Astrocyte (in vitro differentiated cells and primary cell): ENCODE results near the gene GLCCI1. TPM values are rescaled to one million over a fixed set of nuclear protein-coding genes. Genes with fewer than 3 reads are reported as not detected.

Source experiments
- DNase-seq: peaks from one replicate; pipeline ENCODE4 v3.0.0-alpha.2; 2010; ENCODE audit warnings: low read depth
- FAIRE-seq: peaks from 2 replicates; lab custom pipeline; 2011; peaks lifted over from hg19 to GRCh38; lab: Jason Lieb, UNC
- H2AFZ ChIP-seq: 2 replicates; pipeline ENCODE4 v1.6.0; 2012; ENCODE audit warnings: low read depth, low read length, inconsistent platforms
- H3K27ac ChIP-seq: 2 replicates; pipeline ENCODE4 v1.5.1; 2011; ENCODE audit warnings: low read depth, low read length, inconsistent platforms
- H3K27me3 ChIP-seq: 2 replicates; pipeline ENCODE4 v1.6.0; 2011; ENCODE audit warnings: low read length, inconsistent platforms; ENCODE audit not compliant: insufficient read depth
- H3K36me3 ChIP-seq: 2 replicates; pipeline ENCODE4 v1.5.1; 2011; ENCODE audit warnings: low read length, inconsistent platforms; ENCODE audit not compliant: insufficient read depth
- H3K4me1 ChIP-seq: 2 replicates; pipeline ENCODE4 v1.5.1; 2011; ENCODE audit warnings: low read length, inconsistent platforms; ENCODE audit not compliant: insufficient read depth
- H3K4me2 ChIP-seq: 2 replicates; pipeline ENCODE4 v1.6.0; 2012; ENCODE audit warnings: low read length, inconsistent platforms
- H3K4me3 ChIP-seq: 2 replicates; pipeline ENCODE4 v1.5.1; 2011; ENCODE audit warnings: low read depth, mild to moderate bottlenecking, low read length, inconsistent platforms; ENCODE audit not compliant: insufficient read depth
- H3K79me2 ChIP-seq: 2 replicates; pipeline ENCODE4 v1.6.0; 2012; ENCODE audit warnings: mild to moderate bottlenecking, low read length, inconsistent platforms; ENCODE audit not compliant: insufficient read depth
- H3K9ac ChIP-seq: 2 replicates; pipeline ENCODE4 v1.6.0; 2012; ENCODE audit warnings: mild to moderate bottlenecking, low read length, inconsistent platforms
- H3K9me3 ChIP-seq: 2 replicates; pipeline ENCODE4 v1.5.1; 2012; ENCODE audit warnings: low read depth, mild to moderate bottlenecking, low read length, inconsistent platforms; ENCODE audit not compliant: insufficient read depth
- H4K20me1 ChIP-seq: 2 replicates; pipeline ENCODE4 v1.6.0; 2012; ENCODE audit warnings: low read length, inconsistent platforms; ENCODE audit not compliant: insufficient read depth
- H3K27ac Mint-ChIP-seq: one replicate; pipeline ENCODE4 v1.8.0; 2021; ENCODE audit warnings: mild to moderate bottlenecking, mixed read lengths; ENCODE audit not compliant: unreplicated experiment
- H3K27me3 Mint-ChIP-seq: one replicate; pipeline ENCODE4 v1.8.0; 2021; ENCODE audit warnings: low read depth, mixed read lengths; ENCODE audit not compliant: unreplicated experiment
- H3K36me3 Mint-ChIP-seq: one replicate; pipeline ENCODE4 v1.8.0; 2021; ENCODE audit warnings: low read depth, mixed read lengths; ENCODE audit not compliant: unreplicated experiment
- H3K4me1 Mint-ChIP-seq: one replicate; pipeline ENCODE4 v1.8.0; 2021; ENCODE audit warnings: low read depth, mixed read lengths; ENCODE audit not compliant: unreplicated experiment
- H3K4me3 Mint-ChIP-seq: one replicate; pipeline ENCODE4 v1.8.0; 2021; ENCODE audit warnings: mild to moderate bottlenecking, moderate library complexity, mixed read lengths; ENCODE audit not compliant: unreplicated experiment
- H3K9me3 Mint-ChIP-seq: one replicate; pipeline ENCODE4 v1.8.0; 2021; ENCODE audit warnings: mild to moderate bottlenecking, mixed read lengths; ENCODE audit not compliant: unreplicated experiment
- EZH2 ChIP-seq: IDR thresholded peaks from 2 replicates; pipeline ENCODE4 v1.6.1; 2012; ENCODE audit warnings: mild to moderate bottlenecking, low read length, inconsistent platforms; ENCODE audit not compliant: insufficient read depth
- total RNA-seq: library from RNA; stranded (reverse); gene quantifications from 2 replicates; pipeline ENCODE4 v1.2.1, GENCODE V29; 2021
- TF ChIP-seq, protein P1 (sequence below): IDR thresholded peaks from 2 replicates; pipeline ENCODE4 v1.5.1; 2011; ENCODE audit warnings: low read depth, mild to moderate bottlenecking, inconsistent platforms, low read length, moderate library complexity; ENCODE audit not compliant: insufficient read depth

GLCCI1 gene
- total RNA-seq, 1 donor from 2014 or later = 24.2 TPM

DNA sequence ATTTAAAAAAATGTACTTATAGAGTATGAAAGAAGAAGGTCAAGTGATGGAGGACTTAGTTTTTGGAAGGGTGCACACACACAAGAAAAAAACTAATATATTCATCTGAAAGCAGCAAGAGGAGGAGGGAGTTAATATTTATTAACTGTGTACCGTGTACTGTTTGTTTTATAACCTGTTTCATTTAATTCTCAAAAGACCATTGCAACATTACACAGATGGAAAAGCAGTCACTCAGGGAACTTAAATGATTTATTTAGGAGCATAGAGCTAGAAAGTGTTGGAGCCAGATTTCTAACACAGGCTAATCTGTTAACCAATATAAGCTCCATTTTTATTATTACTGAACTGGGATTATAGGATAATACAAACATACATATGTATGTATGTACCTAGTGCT, 36.7 kb downstream of the GLCCI1 start:
- no peak overlapping the region for H3K9ac ChIP-seq
- no peaks in the 10 kb centered on the region for H3K4me1 ChIP-seq
- peaks cover 2% of the 10 kb centered on the region for H3K36me3 Mint-ChIP-seq
- no peak overlapping the region for H3K4me3 Mint-ChIP-seq
- no peak overlapping the region for H3K4me2 ChIP-seq
- no peak for TF ChIP-seq EZH2
- no peaks in the 10 kb centered on the region for H3K9me3 ChIP-seq
- H4K20me1 ChIP-seq = no peaks in the 10 kb centered on the region
- no peak overlapping the region for H3K27ac Mint-ChIP-seq
- H2AFZ ChIP-seq = no peak overlapping the region
- peaks cover 2% of the 10 kb centered on the region for H3K79me2 ChIP-seq
- H3K9me3 Mint-ChIP-seq = no peaks in the 10 kb centered on the region
- H3K4me3 ChIP-seq = no peak overlapping the region
- H3K36me3 ChIP-seq = peaks cover 2% of the 10 kb centered on the region
- DNase-seq (no peak), FAIRE-seq (no peak)
- H3K27ac ChIP-seq = no peak overlapping the region
- no peaks in the 10 kb centered on the region for H3K27me3 Mint-ChIP-seq
- H3K27me3 ChIP-seq = no peaks in the 10 kb centered on the region
- H3K4me1 Mint-ChIP-seq = no peaks in the 10 kb centered on the region

DNA sequence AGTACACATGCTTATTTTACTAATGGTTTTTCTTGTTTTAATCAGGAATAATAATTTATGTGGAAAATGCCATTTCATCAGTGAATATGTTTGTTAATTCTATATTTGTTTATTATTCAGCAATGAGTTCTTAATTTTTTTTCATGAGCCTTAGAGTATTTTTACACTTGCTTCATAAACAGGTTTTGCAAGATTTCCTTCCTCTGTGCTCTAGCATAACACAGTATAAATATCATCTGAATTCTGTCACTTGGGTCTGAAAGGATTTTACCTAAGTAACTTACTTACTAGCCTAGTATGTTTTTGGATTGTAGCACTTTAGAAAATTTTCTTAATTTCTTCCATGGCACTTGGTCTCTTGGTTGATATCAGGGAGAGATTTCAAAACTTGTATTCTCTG, 45.8 kb downstream of the GLCCI1 start:
- no peaks in the 10 kb centered on the region for H3K36me3 ChIP-seq
- no peaks in the 10 kb centered on the region for H3K4me1 ChIP-seq
- H3K27me3 ChIP-seq = no peaks in the 10 kb centered on the region
- no peak overlapping the region for H3K4me3 ChIP-seq
- no peak overlapping the region for H3K9ac ChIP-seq
- Mint-ChIP-seq H3K9me3 (no peaks in the 10 kb centered on the region), H3K4me3 (no peak overlapping the region), H3K27ac (no peak overlapping the region), H3K4me1 (no peaks in the 10 kb centered on the region), H3K36me3 (peaks cover 4% of the 10 kb centered on the region), H3K27me3 (no peaks in the 10 kb centered on the region)
- H3K79me2 ChIP-seq = no peaks in the 10 kb centered on the region
- H3K9me3 ChIP-seq = no peaks in the 10 kb centered on the region
- H3K4me2 ChIP-seq = no peak overlapping the region
- no peak overlapping the region for H3K27ac ChIP-seq
- no peak overlapping the region for H2AFZ ChIP-seq
- no peak for TF ChIP-seq EZH2
- TF ChIP-seq, protein P1, sequence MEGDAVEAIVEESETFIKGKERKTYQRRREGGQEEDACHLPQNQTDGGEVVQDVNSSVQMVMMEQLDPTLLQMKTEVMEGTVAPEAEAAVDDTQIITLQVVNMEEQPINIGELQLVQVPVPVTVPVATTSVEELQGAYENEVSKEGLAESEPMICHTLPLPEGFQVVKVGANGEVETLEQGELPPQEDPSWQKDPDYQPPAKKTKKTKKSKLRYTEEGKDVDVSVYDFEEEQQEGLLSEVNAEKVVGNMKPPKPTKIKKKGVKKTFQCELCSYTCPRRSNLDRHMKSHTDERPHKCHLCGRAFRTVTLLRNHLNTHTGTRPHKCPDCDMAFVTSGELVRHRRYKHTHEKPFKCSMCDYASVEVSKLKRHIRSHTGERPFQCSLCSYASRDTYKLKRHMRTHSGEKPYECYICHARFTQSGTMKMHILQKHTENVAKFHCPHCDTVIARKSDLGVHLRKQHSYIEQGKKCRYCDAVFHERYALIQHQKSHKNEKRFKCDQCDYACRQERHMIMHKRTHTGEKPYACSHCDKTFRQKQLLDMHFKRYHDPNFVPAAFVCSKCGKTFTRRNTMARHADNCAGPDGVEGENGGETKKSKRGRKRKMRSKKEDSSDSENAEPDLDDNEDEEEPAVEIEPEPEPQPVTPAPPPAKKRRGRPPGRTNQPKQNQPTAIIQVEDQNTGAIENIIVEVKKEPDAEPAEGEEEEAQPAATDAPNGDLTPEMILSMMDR = no peak
- FAIRE-seq (no peak), DNase-seq (no peak)
- no peaks in the 10 kb centered on the region for H4K20me1 ChIP-seq

DNA sequence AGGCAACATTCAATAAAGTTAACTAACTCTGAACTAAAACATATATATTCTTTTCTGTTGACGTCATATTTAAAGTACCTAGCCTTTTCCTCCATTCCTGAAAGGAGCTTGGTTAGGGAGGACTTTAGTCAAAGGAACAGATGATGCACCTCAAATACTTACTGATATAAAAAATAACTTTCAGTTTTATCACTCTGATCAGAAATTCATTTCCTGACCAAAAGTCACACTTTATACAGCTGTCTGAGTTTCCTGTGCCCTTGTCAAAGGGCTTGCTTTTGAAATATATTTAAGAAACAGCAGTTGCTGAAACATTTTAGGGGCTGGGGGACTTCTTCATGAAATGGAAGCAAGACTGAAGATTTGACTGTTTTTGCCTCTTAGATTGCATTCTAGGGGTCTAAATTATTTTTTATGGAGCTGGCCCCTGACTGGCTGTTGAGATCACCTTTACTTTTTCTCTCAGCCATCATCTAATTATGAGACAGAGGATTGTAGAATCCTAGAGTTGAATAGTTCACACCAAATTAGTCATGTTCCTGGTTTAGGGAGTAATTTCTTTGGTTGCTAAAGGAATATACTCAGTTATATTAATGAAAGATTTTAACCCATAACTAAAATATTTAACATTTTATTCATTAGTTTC, 46.6 kb downstream of the GLCCI1 start:
- no peaks in the 10 kb centered on the region for H4K20me1 ChIP-seq
- H3K36me3 ChIP-seq = no peaks in the 10 kb centered on the region
- no peaks in the 10 kb centered on the region for H3K9me3 ChIP-seq
- no peaks in the 10 kb centered on the region for H3K9me3 Mint-ChIP-seq
- no peaks in the 10 kb centered on the region for H3K27me3 Mint-ChIP-seq
- H3K4me3 Mint-ChIP-seq = no peak overlapping the region
- H3K27ac ChIP-seq = no peak overlapping the region
- H3K27ac Mint-ChIP-seq = no peak overlapping the region
- H3K36me3 Mint-ChIP-seq = peaks cover 4% of the 10 kb centered on the region
- no peaks in the 10 kb centered on the region for H3K4me1 Mint-ChIP-seq
- FAIRE-seq = no peak
- no peaks in the 10 kb centered on the region for H3K79me2 ChIP-seq
- H3K4me1 ChIP-seq = no peaks in the 10 kb centered on the region
- DNase-seq = no peak
- H3K4me3 ChIP-seq = no peak overlapping the region
- no peaks in the 10 kb centered on the region for H3K27me3 ChIP-seq
- no peak overlapping the region for H3K4me2 ChIP-seq
- no peak overlapping the region for H3K9ac ChIP-seq
- TF ChIP-seq, protein P1 = no peak
- no peak for TF ChIP-seq EZH2
- no peak overlapping the region for H2AFZ ChIP-seq
